Stimulated activated CD4-positive, alpha-beta T cell treated with anti-CD3 and anti-CD28 coated beads, Interleukin-1b, Interleukin-23, amount 100 ng/mL, for 48 hours (primary cell): ENCODE data around the gene PPM1J.
A peak's percentile ranks its signal among the peaks of the same experiment; 100 is the strongest.
"Not testable (repeated sequence)": the region's sequence is repeated elsewhere in the genome, so short reads cannot be mapped to it uniquely, and the experiment has no call there.

ENCODE experiments used
- DNase-seq: peaks from one replicate; pipeline ENCODE4 v3.0.0-alpha.2; 2020

Gene PPM1J

DNA sequence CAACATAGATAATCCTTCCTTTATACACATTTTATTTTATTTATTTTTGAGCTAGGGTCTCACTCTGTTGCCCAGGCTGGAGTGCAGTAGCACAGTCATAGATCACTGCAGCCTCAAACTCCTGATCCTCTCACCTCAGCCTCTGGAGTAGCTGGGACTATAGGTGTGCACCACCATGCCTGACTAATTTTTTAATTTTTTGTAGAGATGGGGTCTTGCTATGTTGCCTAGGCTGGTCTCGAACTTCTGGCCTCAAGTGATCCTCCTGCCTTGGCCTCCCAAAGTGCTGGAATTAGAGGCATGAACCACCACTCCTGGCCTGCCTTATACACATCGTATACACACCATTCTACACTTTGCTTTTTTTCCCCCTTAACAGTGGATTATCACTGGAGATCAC lies 6.2 kb upstream of the PPM1J start:
- not testable (repeated sequence) for DNase-seq

DNA sequence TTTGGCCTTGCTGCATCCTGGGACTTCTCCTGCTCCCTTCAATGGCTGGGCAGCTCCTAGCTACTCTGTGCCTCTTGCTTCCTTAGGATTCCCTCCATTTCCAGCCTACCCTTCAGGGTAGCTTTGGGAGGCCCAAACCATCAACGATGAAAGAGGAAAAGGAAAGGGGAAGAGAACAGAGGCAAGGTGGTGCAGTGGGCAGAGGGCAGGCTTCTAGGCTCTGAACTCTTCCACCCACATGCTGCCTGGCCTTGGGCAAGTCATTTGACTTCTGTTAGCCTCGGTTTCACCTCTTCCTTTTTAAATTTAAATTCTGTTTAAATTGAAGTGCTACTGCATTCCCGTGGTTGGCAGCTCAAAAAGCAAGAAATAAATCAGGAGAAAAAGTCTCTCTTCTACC lies 5.7 kb upstream of the PPM1J start:
- DNase-seq, result no peak

DNA sequence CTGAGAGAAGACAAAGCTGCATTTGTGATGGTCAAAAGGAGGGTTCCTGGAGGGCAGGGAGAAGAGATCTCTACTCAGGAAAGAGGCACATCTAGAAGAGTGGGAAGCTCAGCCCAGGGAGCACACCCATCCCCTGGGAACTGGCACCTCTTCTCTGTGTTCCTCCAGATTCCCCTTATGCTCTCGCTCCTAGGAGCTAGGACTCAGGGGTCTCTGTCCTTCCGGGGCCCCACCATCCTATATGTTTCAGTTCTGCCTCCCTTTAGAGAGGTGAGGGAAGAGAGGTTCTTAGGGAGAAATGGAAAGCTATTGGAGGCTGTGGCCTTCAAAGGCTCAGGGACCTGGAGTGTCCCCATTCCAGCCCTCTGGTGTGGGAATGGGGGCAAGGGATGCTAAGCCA lies 4.6 kb upstream of the PPM1J start:
- no peak for DNase-seq

DNA sequence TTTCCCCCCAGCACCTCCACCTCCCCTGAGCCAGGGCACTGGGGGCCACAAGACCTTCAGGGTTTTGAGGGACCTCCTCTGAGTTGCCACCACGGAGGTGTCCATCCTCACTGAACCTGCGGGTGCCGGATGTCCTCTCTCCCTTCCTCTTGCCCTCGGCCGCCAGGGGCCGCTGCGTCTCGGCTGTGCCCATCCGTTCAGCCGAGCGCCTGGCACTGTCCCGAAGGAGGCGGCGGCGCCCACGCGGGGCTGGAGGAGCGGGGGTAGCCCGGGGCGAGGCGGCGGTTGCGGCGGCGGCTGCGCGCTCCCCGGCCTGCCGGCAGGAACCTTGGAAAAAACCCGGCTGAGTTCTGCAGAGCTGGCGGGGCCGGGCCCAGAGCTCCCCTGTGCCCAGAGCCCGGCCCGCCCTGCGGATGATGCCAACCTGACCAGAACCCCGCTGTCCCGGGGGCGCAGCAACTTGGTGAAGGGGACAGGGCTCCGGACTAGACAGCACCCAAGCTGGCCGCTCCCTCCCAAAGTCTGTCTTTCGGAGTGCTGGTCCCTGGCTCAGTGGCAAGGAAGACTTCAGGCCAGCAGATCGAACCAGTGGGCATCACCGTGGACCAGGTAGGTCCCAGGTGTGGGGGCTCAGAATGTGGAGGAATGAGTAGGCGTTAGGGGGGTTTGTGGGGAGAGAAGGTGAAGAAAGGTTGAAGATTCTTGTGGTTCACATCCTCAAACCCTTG lies 3.7 kb upstream of the PPM1J start:
- peak; percentile 71 for DNase-seq

DNA sequence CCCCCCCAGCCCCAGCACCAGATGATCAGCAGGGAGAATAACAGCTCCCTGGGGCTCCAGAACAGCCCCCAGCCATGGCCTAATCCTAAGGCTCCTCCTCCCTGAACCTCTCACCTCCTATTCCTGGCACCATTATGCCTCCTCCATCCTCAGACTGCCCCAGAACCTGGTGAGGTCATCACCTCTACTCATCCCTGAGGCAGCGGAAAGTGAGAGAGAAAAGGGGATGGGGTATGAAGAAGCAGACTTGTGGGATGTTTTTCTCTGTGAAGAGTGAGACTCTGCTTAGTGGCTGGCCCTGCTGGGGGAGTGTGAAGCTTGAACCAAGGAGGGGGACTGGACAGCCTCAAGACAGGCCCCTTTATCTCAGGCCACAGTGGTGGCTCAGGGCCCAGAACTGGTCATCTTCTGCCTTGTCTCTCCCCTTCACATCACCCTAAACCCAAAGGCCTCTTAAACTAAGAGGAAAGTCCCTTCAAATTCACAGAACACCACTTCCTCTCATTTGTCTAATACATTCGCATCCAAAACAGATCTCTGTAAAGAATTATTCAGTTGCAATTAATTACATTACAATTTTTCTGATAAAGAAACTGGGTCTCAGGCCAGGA lies 2.2 kb upstream of the PPM1J start:
- DNase-seq, result no peak

DNA sequence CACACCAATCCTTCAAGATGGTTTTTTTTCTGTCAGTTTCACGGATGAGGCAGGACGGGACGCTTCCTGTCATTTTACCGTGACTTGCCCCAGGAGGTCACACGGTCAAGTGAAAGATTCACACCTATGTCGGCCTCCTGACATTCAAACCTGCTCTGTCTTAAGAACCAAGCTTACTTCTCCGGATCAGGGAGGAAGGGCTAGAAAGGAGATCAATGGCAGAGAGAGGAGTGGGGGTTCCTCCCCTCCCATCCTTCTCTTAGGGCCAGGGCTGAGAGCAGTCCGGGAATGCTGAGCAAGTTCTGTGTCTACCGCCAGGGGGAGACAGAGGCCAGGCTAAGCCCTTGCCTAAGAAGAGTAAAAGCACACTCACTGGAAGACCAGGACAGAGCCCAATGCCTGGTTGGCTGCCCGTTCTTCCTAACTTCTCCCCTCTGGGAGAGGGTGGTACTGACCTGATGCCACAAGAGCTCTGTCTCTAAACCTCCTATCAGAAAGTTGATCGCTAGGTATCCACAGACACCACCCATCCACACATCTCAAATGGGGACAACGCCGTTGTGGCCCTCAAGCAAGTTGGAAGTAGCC lies 1.1 kb upstream of the PPM1J start:
- peak; percentile 78 for DNase-seq

DNA sequence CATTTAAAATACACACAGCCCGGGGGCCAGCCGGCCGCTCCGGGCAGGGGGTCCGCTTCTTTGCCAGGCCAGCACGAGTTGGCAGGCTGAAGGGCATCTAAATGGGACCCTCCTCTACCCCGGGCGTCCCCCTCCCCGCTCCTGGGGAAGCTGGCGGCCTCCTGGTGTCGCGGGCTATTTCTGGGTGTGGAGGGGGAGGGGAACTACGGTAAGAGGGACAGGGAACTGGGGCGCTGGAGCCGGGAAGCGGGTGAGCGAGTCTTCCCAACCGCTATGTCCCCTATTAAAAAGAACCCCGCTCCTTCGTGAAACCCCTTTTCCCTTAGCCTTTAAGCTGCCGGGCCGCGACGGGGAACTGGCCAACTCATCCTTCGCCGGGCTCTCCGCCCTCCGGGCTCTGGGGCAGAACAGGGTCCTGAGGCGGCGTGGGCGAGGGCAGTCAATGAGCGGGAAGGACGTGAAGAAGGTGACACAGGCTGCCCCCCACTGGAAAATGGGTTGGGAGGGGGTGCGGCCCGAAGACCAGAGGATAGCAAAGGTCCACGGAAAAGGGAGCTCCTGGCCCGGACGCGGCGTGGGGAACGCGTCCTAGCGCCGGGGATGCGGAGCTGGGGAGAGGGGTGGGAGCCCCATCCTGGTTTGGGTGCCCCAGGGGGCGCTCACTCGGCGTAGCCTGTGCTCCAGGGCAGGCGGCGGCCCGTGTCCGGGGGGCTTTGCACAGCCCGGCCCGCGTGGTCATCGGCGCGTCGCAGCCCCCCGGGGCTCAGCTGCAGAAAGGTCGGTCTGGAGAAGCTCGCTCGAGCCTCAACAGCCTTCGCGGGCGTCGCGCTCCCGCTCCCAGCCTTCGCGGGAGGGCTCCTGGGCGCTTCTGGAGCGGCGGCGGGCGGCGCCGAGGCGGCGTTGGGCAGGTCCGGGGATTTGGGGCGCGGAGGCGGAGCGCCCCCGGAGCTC lies 544 bp downstream of the PPM1J start:
- no peak for DNase-seq

DNA sequence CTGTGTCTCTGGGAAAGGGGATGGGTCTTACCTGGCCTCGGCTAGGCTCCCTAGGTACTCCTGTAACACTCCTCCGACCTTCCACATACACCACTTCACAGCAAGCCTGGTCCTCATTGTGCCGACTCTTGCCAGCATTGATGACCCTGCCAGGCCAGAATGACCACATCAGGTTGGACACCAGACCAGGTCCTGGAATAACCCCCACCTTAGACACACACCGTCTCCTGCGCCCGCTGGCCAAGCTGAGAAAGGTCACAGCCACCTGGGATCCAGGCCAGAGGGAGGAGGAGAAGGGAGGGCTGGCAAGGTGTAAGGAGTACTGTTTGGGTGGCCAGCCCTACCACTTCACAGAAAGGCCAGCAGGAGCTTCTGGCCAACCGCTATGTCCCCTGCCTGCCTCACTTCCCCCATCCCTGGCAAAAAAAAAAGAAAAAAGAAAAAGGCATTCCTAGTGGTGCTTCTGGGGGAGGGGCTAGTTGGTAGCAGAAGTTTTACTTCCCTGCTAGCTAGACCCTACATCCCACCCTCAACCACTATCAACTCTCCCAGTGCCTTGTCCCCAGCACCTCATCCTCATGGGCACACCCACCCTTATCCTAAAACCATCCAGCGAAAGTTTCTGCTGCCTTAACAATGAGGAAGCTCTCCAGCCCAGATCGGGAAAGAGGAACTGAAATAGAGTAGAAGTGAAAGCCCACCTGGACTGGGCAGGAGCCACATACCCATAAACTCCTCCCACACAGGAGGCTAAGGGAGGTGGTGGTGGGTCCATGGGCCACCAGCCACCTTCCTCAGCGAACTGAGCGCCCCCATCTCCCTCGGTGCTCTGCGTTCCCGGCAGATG lies 1.4 kb downstream of the PPM1J start:
- no peak for DNase-seq

DNA sequence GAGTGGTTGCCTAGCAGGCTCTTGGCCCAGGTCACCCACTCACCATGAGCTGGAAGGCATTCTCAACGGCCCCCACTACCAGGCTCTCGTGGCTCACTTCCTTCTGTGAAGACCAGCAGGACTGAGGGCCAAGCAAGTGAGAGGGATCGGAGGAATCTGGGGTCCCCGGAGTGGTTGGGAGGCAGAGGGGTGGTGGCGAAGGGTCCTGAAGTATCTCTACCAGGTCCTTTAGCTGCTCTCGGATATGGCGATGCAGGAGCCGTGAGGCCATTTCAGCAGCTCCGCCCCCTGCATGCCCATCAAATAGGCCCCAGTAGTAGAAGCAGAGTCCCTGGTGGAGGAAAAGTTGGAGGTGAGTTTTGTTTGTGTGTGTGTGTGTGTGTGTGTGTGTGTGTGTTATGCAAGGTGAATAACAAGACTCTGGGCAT lies 2.4 kb downstream of the PPM1J start:
- DNase-seq, result no peak

DNA sequence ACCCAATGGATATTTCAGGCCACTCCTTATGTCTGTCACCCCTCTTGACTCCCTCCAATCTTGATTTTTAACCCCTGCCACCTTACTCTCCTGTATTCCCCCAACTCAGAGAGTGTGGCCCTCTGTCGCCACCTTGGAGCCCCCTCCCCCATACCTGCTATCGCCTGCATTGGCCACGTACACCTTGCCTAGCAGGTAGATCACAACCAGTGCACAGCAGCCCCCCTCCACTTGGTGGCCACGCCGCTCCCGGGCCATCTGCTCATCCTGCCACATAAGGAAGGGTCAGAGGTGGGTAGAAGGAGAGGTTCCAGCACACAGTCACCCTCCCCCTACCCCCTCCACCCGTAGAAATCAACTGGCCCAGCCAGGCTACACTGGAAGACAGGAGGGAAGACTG lies 2.9 kb downstream of the PPM1J start:
- DNase-seq, result no peak

DNA sequence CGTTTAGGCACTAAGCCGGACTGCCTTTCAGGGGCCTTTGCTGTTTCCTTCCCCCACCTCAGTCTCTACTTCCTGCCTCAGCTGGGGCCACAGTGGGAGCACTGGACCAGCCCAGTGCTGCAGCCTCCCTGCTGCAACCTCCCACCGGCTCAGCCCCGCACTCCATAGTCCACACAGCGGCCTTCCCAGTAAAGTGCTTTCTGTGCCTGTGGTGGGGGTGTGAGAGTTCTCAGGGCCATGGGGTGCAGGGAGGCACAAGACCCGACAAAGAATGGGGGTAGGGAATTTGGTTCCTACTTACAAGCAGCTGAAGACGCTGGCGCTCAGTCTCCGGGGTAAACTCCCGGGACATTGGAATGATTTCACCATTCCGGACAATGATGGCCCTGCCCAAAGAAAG lies 3.5 kb downstream of the PPM1J start:
- DNase-seq, result no peak

DNA sequence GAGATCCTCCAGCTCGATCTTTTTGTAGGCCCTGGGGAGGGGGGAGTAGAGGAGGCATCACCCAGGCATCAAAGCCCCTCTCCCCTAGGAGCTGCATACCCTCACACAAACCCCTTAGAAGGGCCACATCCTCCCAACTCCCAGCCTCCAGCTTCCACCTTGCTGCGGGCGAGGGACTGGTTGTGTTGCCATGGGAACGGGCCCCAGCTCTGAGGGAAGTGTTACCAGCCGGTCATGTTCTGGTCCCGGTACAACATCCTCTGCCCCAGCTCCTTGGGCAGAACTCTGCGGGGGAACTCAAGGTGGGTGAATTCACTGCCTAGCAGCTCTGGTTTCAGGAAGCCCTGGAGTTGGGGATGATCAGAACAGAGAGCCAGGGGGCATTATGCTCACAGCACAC lies 4.1 kb downstream of the PPM1J start:
- no peak for DNase-seq

DNA sequence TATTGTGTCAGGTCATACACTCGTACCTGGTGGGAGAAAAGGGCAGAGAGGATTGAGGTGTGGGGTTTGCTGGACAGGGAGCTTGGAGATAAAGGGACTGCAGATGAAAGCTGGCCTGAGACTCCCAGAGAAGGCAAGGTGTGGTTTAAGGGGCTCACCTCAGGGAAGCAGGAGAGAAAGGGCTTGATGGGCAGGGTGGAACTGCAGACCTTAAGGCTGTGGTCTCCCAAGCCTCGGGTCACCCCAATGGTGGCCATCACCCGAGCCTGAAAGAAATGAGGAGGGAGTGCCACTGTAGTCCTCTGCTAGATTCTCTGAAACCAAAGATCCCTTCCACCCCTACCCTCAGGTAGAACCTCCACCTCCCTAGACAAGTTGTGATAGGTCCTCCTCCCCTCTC lies 4.5 kb downstream of the PPM1J start:
- no peak for DNase-seq

DNA sequence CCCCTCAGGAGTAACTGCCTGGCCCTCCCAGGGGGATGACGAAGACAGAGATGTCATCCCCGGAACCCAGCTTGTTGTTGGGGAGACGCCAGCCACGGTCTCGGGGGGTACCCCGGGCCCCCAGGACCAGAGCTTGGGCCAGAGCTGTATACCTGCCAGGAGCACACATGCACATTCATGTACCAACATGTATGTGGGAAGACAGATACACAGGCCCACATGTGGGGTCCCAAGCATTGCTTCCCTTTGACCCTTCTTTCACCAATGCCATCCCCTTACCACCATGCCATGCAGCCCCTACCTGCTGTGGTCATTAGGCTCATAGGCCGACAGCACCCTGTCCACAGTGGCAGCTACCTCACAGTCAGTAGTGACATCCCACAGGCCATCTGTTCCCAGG lies 5.0 kb downstream of the PPM1J start:
- no peak for DNase-seq

DNA sequence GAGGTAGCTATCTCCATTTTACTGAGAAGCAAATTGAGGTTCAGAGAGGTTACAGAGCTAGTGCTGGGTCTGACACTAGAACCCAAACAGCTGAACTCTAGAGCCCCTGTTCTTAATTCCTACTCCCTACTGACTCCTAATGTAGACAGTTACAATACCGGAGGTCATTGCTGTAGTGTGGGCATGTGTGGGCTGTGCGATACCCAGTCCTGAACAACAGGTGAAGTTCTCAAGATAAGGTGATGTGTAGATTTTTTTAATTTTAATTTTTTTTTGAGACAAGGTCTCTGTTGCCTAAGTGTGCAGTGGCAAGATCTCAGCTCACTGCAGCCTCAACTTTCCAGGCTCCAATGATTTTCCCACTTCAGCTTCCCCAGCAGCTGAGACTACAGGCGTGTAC lies 6.6 kb downstream of the PPM1J start:
- no peak for DNase-seq

DNA sequence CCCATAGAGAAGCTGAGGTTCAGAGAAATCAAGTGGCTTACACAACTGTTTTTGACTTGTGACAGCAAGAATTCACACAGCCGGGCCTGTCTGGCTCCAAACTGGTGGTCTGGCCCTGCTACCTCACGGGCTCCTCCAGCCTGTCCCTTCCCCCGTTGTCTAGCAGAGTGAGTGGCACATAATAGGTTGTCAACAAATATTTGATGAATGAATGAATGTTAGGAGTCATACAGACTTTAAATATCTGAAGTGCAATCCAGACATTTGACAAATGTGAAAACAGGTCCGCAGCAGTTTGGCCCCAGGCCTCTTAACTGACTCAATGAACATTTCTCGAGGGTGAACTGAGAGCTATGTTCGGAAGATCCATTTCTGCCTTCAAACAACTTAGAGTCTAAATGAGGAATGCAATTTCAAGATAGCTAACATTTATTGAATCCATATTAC lies 7.1 kb downstream of the PPM1J start:
- DNase-seq, result no peak

DNA sequence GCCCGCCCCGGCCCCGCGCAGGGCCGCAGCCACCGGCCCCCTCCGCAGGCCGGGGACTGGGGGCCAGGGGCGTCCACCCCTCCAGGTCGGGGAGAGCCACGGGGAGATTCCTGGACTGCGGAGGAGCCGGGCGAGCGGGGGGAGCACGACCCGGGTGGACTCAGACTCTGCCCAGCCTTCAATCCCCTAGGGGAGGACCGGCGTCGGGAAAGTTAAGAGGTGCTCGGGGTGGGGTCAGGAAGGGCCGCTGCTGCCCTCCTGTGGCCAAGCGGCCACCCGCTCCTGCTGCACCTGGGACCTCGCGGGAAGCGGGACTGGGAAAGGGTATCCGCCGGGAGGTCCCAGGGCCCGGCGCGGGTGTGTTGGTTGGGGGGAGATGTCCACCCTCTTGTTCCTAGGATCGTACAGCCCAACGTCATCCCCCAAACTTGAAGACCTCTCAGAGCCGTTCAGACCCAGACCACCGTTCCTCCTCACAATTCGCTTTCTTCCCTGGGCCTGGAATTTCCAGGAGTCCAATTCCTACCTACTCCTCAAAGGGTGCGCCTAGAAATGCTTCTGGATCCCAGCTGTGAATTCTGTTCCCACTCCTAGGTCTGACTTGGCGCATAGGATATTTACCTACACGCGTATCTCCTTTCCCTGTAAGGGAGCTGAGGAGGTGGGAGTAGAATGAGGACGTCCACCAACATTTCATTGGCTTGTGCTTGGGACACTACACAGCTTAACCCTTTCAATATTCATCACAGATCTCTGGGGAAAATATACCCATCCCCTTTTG lies 7.7 kb downstream of the PPM1J start:
- peak; percentile 64 for DNase-seq

DNA sequence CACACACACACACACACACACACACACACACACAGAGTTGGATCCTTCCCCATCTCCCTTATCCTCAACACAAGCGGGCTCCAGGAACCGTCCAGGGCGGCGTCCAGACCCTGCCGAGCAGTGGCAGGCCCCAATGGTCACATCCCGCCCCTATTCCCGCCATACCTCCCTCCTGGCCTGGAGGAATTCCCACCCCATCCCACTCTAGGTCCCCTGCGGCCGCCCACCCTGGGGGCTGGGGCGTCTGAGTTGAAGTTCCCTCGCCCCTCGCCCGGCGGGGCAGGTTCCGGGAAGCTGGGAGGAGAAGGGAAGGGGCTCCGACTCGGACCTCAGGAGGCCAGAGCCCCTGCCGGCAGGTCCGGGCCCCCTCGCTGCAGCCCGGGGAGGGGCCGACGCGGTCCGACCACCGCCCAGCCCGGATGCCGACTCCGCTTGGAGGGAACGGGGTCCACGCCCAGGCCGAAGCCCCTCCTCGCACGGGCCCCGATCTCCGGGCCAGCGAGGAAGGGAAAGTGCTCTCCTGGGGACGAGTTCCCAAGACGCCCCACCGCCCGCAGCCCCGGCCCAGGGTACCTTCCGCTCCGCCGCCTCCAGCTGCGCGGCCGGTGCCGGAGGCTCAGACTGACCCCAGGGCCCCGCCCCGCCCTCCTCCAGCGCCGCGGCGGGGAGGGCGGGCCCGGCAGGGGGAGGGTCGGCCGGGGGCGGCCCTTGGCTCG lies 8.5 kb downstream of the PPM1J start, which contains the start of gene RHOC:
TSS of gene RHOC (minus strand) at position 623 of the 716 bp plus-strand sequence. CDS start 3,328 bp downstream, outside the sequence.
- DNase-seq, result no peak

DNA sequence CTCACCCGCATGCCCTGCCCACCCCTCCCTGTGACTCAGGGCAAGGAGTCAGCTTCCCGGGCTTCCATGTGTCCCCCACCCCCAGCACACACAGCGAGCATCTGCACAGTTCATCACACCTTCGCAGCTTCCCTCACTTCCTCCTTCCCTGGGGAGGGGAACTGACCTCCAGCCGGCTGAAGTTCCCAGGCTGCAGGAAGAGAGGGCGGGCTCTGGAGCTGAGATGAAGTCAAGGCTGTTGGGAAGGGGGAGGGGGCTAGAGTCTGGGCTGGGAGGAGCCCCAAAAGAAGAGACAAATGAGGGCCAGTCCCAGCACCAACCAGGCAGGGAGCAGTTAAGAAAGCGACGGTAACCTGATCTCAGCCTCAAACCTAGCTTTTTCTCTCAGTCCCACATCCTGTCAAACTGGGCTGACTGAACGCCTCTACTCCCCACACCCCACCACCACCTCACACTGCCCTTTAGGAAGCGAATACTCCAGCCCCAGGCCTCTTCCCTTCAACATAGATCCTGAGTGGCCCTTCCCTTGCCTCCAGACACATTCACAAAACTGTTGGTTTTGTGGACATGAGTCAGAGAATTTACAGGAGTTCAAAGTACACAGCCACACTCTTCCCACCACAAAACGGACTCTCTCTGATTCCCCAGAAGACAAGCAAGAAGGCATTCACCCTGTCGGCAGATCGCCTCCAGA lies 10.1 kb downstream of the PPM1J start:
- peak; percentile 71 for DNase-seq

DNA sequence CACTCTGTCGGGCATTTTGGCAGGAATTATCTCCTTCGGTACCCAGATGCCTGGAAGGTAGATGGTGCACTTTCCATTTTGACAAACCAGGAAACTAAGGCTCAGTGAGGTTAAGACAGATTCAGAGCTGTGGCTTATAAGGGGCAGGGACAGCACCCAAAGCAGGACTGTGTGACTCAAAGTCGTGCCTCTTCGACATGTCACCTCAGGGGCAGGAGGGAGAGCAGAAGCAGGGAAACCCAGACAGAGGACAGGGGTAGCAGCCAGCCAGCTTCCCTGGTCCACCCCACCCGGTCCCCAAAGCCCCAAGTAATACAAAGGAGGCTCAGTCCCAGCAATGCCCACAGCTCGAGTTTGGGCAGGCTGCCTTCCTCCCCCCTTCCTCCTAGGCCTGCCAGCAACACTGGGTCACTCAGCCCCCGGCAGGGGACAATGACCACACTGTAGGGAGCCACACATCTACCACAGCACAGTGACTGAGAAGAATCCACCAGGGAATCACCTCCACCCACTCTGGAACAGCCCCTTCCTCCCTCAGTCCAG lies 10.7 kb downstream of the PPM1J start:
- DNase-seq, result peak; percentile 62
